Heart left ventricle (tissue), 16 donors: ENCODE data around the gene STPG3. TPM values are rescaled to one million over a fixed set of nuclear protein-coding genes. Genes with fewer than 3 reads are reported as not detected.

ENCODE experiments used
- ATAC-seq, 4 donors: fragments of 200-7000 bp; cut with Tn5 transposase; one replicate each; pipeline ENCODE4 v1.9.1; 2020 to 2022; ENCODE audit warnings: moderate library complexity in 4 of 4, mild to moderate bottlenecking in 3 of 4, moderate number of reproducible peaks in 1 of 4
- DNase-seq, 5 donors: peaks; one replicate each; pipeline ENCODE4 v3.0.0-alpha.2; 2020
- H3K27ac ChIP-seq, 12 donors: fragments of 200-600 bp; sonication (generic) in 4 of 12; one replicate each; pipeline versions ENCODE4 v1.5.0 to v1.8.0; 2016 to 2022; ENCODE audit warnings: mild to moderate bottlenecking in 2 of 12
- H3K27me3 ChIP-seq, 9 donors: fragments of 200-600 bp; sonication (generic) in 2 of 9; one replicate each; pipeline versions ENCODE4 v1.5.1 to v1.8.0; 2016 to 2022; ENCODE audit warnings: mild to moderate bottlenecking in 3 of 9
- H3K36me3 ChIP-seq, 9 donors: fragments of 200-600 bp; sonication (generic) in 2 of 9; one replicate each; pipeline versions ENCODE4 v1.5.0 to v1.8.0; 2018 to 2022; ENCODE audit warnings: mild to moderate bottlenecking in 2 of 9
- H3K4me1 ChIP-seq, 12 donors: fragments of 200-600 bp; sonication (generic) in 4 of 12; one replicate each; pipeline versions ENCODE4 v1.5.0 to v1.8.0; 2016 to 2022; ENCODE audit warnings: mild to moderate bottlenecking in 3 of 12
- H3K4me3 ChIP-seq, 12 donors: fragments of 200-600 bp; sonication (generic) in 4 of 12; one replicate each; pipeline versions ENCODE4 v1.5.0 to v1.8.0; 2017 to 2022; ENCODE audit warnings: mild to moderate bottlenecking in 9 of 12, moderate library complexity in 4 of 12
- H3K9me3 ChIP-seq, 12 donors: fragments of 200-600 bp; sonication (generic) in 4 of 12; one replicate each; pipeline versions ENCODE4 v1.5.0 to v1.8.0; 2016 to 2022; ENCODE audit warnings: mild to moderate bottlenecking in 1 of 12
- CTCF ChIP-seq, 12 donors: fragments of 200-600 bp; sonication (generic) in 4 of 12; IDR thresholded peaks; one replicate each; pipeline versions ENCODE4 v1.5.0 to v1.8.0; 2018 to 2022; ENCODE audit warnings: antibody characterized with exemption in 12 of 12, mild to moderate bottlenecking in 5 of 12
- POLR2A ChIP-seq, 2 donors: fragments of 450-650 bp; IDR thresholded peaks; one replicate each; pipeline ENCODE4 v1.6.1; 2017; ENCODE audit warnings: antibody characterized with exemption in 2 of 2, mild to moderate bottlenecking in 2 of 2, moderate library complexity in 2 of 2
- WGBS, 4 donors: extraction: QIAGEN DNeasy Blood & Tissue Kit in 2 of 4; methylation state at CpG; one replicate each; pipeline versions ENCODE4 v1.1.5 to v1.1.7; 2013 to 2018; 5-methylcytosine and 5-hydroxymethylcytosine counted together
- intact Hi-C, 10 donors: fragments of 100-400 bp; cut with DNase I; formaldehyde crosslinking; loops; one replicate each; pipeline versions ENCODE4 v1.11.1 to v1.14.2; 2022
- polyA plus RNA-seq, 2 donors: library from polyadenylated mRNA; stranded (reverse); fragments of 200-250 nt; gene quantifications; one replicate each; pipeline ENCODE4 v1.2.3, GENCODE V29; 2013
- total RNA-seq, 9 donors: library from RNA; depleted of rRNA in 2 of 9; stranded (reverse); fragments of >200 nt in 2 of 9; fragmentation: NEBNext Ultra II Directional in 3 of 9; extraction: Animal tissue kit (Norgen Biotek cat#: 25700) in 3 of 9; gene quantifications; one replicate each; pipeline versions ENCODE4 v1.1.0 to v1.2.4, GENCODE V29; 2016 to 2023
- donor health status: ischemic (EF 13 %, LVEDD 7.1; RV severe dilation, severe dysfunction).
- donor health status: healthy with polysubstance abuse.
- donor health status: DM: no; HTN: yes; CAD: no.
- donor health status: DM: no; HTN: no; CAD: no.
- donor health status: ischemic (EF 25% LVEDD 6.9; RV normal size, moderate dysfunction).
- donor health status: ischemic (EF 25% LVEDD 5.7; RV mildly dilated, moderate dysfunction).
- donor health status: healthy.
- donor health status: DM: yes; HTN: yes; CAD: no.
- donor health status: ischemic (EF 35%, LVEDD 5.7; RV mildly dilated, moderate dysfunction).
- donor health status: nonischemic (EF 11% LVEDD 7.7; RV severe dilation, severe dysfunction).
- donor health status: DM: yes; HTN: yes; CAD: no.
- donor health status: PGD.
- donor health status: ischemic (EF 29% LVEDD 5.4; RV normal size, mild dysfunction).
- donor health status: nonischemic (EF 23%, LVEDD 6.1; RV moderate dilation, normal function).

Gene STPG3
- total and polyA plus RNA-seq, 11 donors: 0.23 to 0.61 (median 0.31) TPM; not detected in 8

- WGBS, 4 donors: 72 to 81% (median 79%) methylated on average over 16 to 18 of the region's 18 CpGs
- ATAC-seq: no peak
- H3K4me3 ChIP-seq: no peak overlapping the region
- intact Hi-C loops: loop anchor here in 2 of 10 donors (5.0 to 10.0 kb wide), 2 partner anchors 118 to 450 kb away; no protein-coding TSS in a partner anchor
- H3K9me3 ChIP-seq: no peaks in the 10 kb centered on the region
- no peaks in the 10 kb centered on the region for H3K36me3 ChIP-seq
- TF ChIP-seq CTCF (IDR thresholded peaks at IDR 0.05): no peak
- no peak for TF ChIP-seq POLR2A (IDR thresholded peaks at IDR 0.05)
- H3K4me1 ChIP-seq: peaks cover 0 to 42% (median 24%) of the 10 kb centered on the region in 12 donors
- H3K27ac ChIP-seq: no peak overlapping the region
- H3K27me3 ChIP-seq: peaks cover 4 to 36% (median 27%) of the 10 kb centered on the region in 9 donors
- no peak for DNase-seq
Measured at GRCh38 chr9:137234758-137235423, 16.2 kb upstream of the STPG3 start.

GRCh38 chr9:137235424-137236237, 15.5 kb upstream of the STPG3 start:
- ATAC-seq: no peak
- intact Hi-C loops: loop anchor here in 2 of 10 donors (5.0 to 10.0 kb wide), 2 partner anchors 118 to 451 kb away; no protein-coding TSS in a partner anchor
- peaks cover 0 to 29% (median 19%) of the 10 kb centered on the region in 9 donors for H3K27me3 ChIP-seq
- no peak for DNase-seq
- H3K4me1 ChIP-seq: peaks cover 0 to 50% (median 27%) of the 10 kb centered on the region in 12 donors
- TF ChIP-seq POLR2A (IDR thresholded peaks at IDR 0.05) (no peak), CTCF (IDR thresholded peaks at IDR 0.05) (no peak)
- no peaks in the 10 kb centered on the region for H3K9me3 ChIP-seq
- H3K36me3 ChIP-seq: no peaks in the 10 kb centered on the region
- 67 to 84% (median 70%) methylated on average over 25 to 35 of the region's 35 CpGs for WGBS, 4 donors
- H3K4me3 ChIP-seq: peak overlapping the region in 10 of 12 donors; percentile 4 to 41 (median 32)
- H3K27ac ChIP-seq: no peak overlapping the region

GRCh38 chr9:137236238-137236935, 14.7 kb upstream of the STPG3 start:
- peak overlapping the region in 10 of 12 donors; percentile 4 to 41 (median 32) for H3K4me3 ChIP-seq
- WGBS, 4 donors: 10 to 17% (median 14%) methylated on average over 10 to 31 of the region's 31 CpGs
- H3K27me3 ChIP-seq: peaks cover 0 to 21% (median 13%) of the 10 kb centered on the region in 9 donors
- peaks cover 0 to 50% (median 27%) of the 10 kb centered on the region in 12 donors for H3K4me1 ChIP-seq
- peak overlapping the region in 1 of 12 donors; percentile 37 for H3K27ac ChIP-seq
- H3K36me3 ChIP-seq: no peaks in the 10 kb centered on the region
- intact Hi-C loops: loop anchor here in 2 of 10 donors (5.0 to 10.0 kb wide), 2 partner anchors 119 to 452 kb away; no protein-coding TSS in a partner anchor
- no peaks in the 10 kb centered on the region for H3K9me3 ChIP-seq
- TF ChIP-seq POLR2A (IDR thresholded peaks at IDR 0.05) (peak in 1 of 2 donors; percentile 18), CTCF (IDR thresholded peaks at IDR 0.05) (peak; percentile 91 to 100 (median 98))
- peak; percentile 84 to 94 (median 87) for DNase-seq
- ATAC-seq: peak; percentile 21 to 54 (median 43)
